Mucosa of descending colon (tissue), 3 donors: ENCODE measurements around the gene PARP12. TPM values are rescaled to one million over a fixed set of nuclear protein-coding genes. Genes with fewer than 3 reads are reported as not detected.

Source experiments
- ATAC-seq: fragments of 200-7000 bp; cut with Tn5 transposase; one replicate; pipeline ENCODE4 v1.9.1; 2020; ENCODE audit warnings: mild to moderate bottlenecking, moderate library complexity
- DNase-seq, 3 donors: peaks; one replicate each; pipeline ENCODE4 v3.0.0-alpha.2; 2020
- H3K36me3 ChIP-seq: fragments of 200-600 bp; one replicate; pipeline ENCODE4 v1.8.0; 2021; ENCODE audit warnings: low read depth, mild to moderate bottlenecking
- H3K4me1 ChIP-seq: fragments of 200-600 bp; one replicate; pipeline ENCODE4 v1.8.0; 2021; ENCODE audit warnings: low read depth, mild to moderate bottlenecking
- H3K4me3 ChIP-seq: fragments of 200-600 bp; one replicate; pipeline ENCODE4 v1.8.0; 2021; ENCODE audit warnings: mild to moderate bottlenecking
- H3K9me3 ChIP-seq: fragments of 200-600 bp; one replicate; pipeline ENCODE4 v1.8.0; 2021; ENCODE audit warnings: mild to moderate bottlenecking
- intact Hi-C, 2 donors: fragments of 100-400 bp; cut with DNase I in 1 of 2; cut with micrococcal nuclease in 1 of 2; formaldehyde crosslinking; loops; one replicate each; pipeline versions ENCODE4 v1.11.0 to v1.11.1; 2022; cut with DNase I, micrococcal nuclease
- total RNA-seq, 3 donors: library from RNA; stranded (reverse); fragmentation: NEBNext Ultra II Directional in 2 of 3; extraction: Animal tissue kit (Norgen Biotek cat#: 25700) in 2 of 3; gene quantifications; one replicate each; pipeline versions ENCODE4 v1.2.1 to v1.2.4, GENCODE V29; 2021 to 2023
- TF ChIP-seq, protein P1 (sequence below): fragments of 200-600 bp; IDR thresholded peaks from one replicate; pipeline ENCODE4 v1.8.0; 2022; ENCODE audit warnings: antibody characterized with exemption, mild to moderate bottlenecking
- donor health status: DM: no; HTN: no; CAD: no; lungs with moderate emphysema.
- donor health status: DM: no; HTN: no; CAD: no.
- donor health status: DM: no; HTN: yes; CAD: no.

PARP12 gene
- total RNA-seq, 3 donors from 2014 or later: 55.7 to 77.0 (median 61.8) TPM

DNA sequence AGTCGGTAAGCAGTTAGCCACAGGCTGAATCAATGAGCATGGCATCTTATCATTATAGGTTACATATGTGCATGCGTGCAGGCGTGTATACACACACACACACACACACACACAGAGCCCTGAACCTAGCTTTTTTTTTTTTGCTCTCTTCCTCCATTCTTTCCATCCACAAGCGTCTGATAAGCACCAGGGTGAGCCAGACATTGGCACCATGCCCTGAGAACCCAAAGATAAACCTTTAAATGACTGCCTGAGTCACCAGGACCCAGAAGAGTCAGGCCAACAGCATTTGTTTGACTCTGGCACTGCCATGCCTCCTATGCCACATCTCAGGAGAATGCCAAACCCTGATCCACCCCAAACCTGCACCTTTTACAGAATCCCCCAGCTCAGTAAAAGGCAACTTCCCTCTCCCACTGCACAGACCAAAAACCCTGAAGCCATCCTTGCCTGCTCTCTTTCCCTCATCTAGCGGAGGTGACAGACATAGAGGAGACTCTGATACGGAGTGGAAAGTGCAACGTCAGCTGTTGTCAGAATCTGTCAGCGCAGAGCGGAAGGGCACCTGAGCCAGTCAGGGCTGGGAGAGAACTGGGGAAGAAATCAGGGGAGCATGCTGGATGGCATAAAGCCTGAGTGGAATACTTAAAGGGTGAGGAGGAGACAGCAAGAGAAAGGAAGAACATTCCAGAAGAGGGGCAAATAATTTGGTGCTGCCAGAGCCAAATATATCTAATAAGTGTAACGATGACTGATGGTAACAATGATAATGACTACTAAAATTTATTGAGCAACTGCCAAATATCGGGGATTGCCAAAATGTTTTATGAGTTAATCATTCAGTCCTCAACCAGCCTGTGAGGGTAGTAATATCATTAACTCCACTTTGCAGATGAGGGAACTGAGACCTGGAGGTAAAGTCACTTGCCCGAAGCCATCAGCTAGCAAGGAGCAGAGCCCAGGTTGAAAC lies 3.2 kb downstream of the PARP12 start:
- intact Hi-C loops: no loop called here
- H3K4me1 ChIP-seq: peaks cover 23% of the 10 kb centered on the region
- peak; percentile 72 for ATAC-seq

DNA sequence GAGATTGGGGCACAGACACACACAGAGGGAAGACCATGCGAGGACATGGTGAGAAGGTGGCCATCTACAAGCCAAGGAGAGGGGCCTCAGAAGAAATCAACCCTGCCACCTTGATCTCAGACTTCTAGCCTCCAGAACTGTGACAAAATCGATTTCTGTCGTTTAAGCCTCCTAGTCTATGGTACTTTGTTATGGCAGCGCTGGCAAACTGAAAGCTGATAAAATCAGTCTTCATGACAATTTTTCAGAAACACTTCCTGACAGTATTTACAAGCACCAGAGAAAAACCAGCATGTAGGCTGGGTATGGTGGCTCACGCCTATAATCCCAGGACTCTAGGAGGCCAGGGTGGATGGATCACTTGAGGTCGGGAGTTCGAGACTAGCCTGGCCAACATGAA lies 4.2 kb downstream of the PARP12 start:
- DNase-seq (no peak), ATAC-seq (no peak)
- intact Hi-C loops: no loop called here
- H3K4me1 ChIP-seq: peaks cover 23% of the 10 kb centered on the region
- no peaks in the 10 kb centered on the region for H3K9me3 ChIP-seq
- TF ChIP-seq, protein P1, sequence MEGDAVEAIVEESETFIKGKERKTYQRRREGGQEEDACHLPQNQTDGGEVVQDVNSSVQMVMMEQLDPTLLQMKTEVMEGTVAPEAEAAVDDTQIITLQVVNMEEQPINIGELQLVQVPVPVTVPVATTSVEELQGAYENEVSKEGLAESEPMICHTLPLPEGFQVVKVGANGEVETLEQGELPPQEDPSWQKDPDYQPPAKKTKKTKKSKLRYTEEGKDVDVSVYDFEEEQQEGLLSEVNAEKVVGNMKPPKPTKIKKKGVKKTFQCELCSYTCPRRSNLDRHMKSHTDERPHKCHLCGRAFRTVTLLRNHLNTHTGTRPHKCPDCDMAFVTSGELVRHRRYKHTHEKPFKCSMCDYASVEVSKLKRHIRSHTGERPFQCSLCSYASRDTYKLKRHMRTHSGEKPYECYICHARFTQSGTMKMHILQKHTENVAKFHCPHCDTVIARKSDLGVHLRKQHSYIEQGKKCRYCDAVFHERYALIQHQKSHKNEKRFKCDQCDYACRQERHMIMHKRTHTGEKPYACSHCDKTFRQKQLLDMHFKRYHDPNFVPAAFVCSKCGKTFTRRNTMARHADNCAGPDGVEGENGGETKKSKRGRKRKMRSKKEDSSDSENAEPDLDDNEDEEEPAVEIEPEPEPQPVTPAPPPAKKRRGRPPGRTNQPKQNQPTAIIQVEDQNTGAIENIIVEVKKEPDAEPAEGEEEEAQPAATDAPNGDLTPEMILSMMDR: no peak
- no peak overlapping the region for H3K4me3 ChIP-seq
- H3K36me3 ChIP-seq: no peaks in the 10 kb centered on the region

More for the DNA sequence above, 3.2 kb downstream of the PARP12 start:
- H3K9me3 ChIP-seq: no peaks in the 10 kb centered on the region
- peak; percentile 76 to 95 (median 79) for DNase-seq
- TF ChIP-seq, protein P1: no peak
- H3K36me3 ChIP-seq: no peaks in the 10 kb centered on the region
- no peak overlapping the region for H3K4me3 ChIP-seq

DNA sequence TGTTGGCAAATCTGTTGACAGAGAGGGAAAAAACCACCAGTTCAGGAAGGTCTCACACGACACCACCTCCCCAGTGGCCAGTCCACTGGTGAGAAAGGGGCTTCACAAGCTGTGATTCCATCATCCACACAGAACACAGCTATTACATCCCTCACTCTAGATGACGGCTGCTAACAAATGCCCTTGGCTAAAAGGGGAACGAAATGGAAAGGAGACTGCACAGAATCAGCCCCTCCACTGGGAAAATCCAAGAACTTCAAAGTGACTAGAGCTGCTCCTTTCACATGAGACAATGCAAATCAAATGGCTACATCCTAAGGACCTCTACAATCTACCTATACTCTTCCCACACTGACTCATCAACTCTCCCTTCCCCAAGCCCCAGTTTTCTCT lies 5.6 kb downstream of the PARP12 start:
- no peak for ATAC-seq
- Histone ChIP-seq H3K4me3 (no peak overlapping the region), H3K36me3 (no peaks in the 10 kb centered on the region), H3K4me1 (peaks cover 23% of the 10 kb centered on the region), H3K9me3 (no peaks in the 10 kb centered on the region)
- no peak for DNase-seq
- TF ChIP-seq, protein P1: no peak
- intact Hi-C loops: no loop called here

DNA sequence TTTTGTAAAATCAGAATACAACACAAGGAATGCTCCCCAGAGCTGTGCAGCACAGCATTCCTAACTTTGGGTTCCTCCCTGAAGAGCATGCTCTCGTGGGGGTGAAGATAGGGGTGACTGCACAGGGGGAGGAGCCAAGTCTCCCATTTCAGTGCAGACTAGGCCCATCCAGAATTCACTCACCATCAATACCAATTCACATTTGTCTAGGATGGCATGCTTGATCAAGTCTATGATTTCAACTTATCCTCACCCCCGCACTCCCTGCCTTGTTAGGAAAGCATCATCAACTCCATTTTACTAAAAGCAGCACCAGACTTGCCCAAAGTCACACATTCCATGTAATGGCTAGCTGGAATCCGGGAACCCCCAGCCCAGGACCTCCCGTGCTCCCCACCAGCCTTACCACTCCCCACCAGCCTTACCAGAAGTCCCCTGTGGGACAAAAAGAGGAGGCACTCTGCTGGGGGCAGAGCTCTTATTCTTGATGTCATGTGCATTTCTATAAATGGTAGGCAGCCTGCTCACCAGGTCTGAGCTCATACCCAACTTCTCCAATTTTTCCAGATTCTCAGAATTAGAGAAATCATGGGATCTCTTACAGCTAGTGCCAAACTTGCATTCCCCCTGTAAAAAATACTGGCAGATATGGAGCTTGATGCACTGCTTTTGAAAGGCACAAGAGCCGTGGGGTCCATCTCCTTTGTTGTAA lies 6.2 kb downstream of the PARP12 start:
- peaks cover 21% of the 10 kb centered on the region for H3K4me1 ChIP-seq
- ATAC-seq: no peak
- TF ChIP-seq, protein P1: no peak
- H3K36me3 ChIP-seq: no peaks in the 10 kb centered on the region
- H3K4me3 ChIP-seq: no peak overlapping the region
- no peaks in the 10 kb centered on the region for H3K9me3 ChIP-seq
- intact Hi-C loops: no loop called here
- DNase-seq: no peak

DNA sequence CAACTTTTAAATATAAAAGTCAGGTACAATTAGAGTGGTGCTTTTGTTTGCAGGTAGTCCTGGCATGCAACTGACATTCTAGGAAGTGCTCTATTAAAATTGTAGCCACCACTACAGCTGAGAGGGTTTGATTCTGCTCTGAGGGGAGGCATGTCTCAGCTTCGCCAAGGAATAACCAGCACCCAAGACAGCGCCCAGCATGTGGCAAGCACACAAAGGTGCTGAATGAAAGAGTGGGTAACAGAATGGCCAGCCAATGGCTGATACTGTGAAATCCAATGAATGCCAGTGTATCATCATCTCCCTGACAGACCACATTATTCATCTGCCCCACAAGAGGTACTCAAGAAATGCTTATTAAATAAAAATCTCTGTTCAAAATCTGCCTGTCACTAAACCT lies 6.9 kb downstream of the PARP12 start:
- Histone ChIP-seq H3K4me1 (peaks cover 18% of the 10 kb centered on the region), H3K4me3 (no peak overlapping the region), H3K36me3 (no peaks in the 10 kb centered on the region), H3K9me3 (no peaks in the 10 kb centered on the region)
- ATAC-seq (no peak), DNase-seq (no peak)
- TF ChIP-seq, protein P1: no peak
- intact Hi-C loops: no loop called here
